ENCODE measurements around the gene XPNPEP1.

Gene XPNPEP1

DNA sequence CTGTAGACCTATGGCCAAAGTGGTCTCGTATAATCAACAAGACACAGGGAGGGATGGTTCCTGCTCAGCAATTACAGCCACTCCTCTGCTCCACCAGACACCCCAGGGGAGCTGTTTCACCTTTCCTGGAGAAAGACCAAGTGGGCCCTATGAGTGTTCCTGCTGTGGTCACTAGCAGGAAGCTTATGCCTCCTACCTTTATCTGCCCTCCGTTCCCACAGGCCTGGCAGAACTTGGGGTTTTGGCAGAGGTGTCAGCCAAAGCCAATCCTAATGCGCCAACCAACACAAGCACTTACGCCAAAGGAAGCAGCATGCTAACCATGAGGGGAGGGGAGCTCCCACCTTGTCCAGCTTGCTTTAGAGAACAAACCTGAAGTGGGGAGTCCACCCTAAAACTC, 31.2 kb downstream of the XPNPEP1 start:
- DNase-seq: no peak

DNA sequence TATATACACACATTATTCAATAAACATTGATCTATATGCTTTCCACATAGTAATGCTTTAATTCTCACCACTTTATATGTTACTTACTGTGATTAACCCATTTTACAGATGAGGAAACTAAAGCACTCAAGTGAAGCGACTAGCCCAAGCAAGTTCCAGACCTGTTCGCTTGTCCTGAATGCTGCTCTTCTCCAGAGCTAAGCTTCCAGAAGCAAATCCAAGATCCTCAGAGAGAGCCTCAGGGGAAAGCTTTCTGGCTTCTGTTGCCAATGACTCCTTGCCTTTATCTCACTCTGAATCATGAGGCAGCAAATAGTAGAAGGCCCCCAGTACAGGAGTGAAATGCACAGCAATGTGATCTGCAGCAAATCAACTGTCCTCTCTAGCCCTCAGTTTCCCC, 32.2 kb downstream of the XPNPEP1 start:
- DNase-seq: no peak

DNA sequence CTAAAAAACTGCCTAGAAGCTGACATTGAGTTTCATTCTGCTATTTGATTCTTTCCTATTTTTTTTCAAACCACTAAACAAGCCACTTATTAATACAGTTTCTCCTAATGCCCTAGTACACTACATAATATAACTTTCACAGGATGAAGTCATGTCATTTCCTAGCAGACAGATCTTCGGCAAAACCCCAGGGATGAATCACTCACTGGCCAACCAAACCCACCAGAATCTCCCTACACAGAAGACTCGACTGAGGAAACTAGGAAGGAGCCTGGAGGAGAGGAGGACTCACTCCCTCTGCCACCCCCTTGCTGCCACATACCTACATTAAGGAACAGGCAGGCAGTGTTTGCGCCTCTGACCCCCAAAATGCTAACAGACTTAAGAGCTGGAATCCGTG, 33.4 kb downstream of the XPNPEP1 start:
- DNase-seq: no peak

- DNase-seq: no peak
These were observed 35.5 kb downstream of the XPNPEP1 start for GRCh38 chr10:109887776-109888175.

DNA sequence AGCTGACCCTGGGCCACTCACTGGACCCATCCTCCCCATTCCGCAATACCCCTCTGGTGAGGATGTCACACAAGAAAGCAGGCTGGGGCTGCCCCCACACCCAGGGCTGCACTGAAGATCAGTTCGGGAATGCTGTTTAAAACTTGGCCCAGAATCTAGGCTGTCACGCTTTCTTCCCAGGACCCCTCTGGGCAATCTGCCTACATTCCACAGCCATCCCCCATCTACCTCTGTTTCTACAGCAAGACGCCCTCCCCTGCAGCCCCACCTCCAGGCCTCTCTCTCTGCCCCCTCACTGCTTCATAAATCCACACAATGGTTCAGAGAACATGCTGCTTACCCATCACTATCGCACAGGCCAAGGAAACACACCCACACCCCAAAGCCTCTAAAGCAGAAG, 36.1 kb downstream of the XPNPEP1 start:
- DNase-seq: no peak

DNA sequence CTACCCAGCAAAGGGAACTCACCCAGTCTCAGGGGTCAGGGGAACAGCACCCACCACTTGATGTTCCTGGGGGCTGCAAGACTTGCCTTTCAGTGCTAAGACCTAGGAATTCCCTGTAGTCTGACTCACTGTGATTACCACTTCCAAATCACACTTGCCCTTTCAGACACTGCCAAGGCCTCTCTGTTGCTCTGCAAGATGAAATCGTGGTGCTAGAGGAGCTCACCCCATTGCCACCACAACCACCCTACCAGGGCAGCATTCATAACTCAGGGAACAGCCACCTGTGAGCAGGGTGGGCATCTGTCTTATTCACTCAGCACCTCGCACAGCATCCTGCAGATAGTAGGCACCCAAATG, 36.5 kb downstream of the XPNPEP1 start:
- DNase-seq: no peak

GRCh38 chr10:109886037-109886780, 37.1 kb downstream of the XPNPEP1 start:
- peak; percentile 44 for DNase-seq

DNA sequence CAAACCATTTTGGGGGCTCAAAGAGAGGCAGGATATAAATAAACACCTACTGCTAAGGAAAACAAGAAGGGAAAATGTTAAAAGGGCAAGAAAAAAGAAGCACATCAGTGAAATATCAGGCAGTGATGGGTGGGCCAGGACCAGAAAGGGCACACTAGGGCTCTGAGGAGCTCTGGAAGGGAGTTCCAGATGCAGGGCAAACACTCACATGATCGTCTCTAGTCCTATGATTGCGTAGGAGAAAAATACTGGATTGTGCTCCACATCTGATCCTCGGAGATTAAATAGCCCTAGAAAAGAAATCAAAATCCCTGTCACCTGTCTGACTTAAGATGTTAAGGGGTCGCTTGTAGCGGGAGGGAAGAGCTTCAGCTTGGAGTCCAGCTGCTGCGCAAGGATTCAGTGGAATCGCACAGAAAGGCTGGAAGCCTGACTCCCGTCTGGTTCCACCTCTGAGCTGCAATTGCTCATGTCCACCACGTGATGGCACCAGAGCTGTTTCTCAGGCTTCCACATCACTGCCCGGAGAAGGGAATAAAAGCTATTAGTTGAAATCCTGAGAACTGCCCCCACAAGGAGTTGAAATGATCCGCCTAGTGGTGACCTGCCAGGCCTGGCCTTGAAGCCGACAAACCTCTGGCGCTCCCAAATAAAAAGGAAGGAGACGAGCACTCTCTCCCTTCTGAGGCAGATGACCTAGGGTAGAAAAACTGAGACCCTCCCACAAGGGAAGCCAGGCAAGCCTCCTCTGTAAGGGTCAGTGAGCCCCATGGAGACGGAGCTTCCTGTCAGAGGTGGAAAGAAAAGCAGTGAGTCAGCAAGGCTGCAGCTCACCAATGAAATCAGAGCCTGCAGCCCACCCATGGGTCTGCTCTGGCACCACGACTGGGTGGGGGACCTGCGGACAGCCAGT, 39.2 kb downstream of the XPNPEP1 start:
- DNase-seq: peak; percentile 29

- DNase-seq: no peak
These were observed 40.9 kb downstream of the XPNPEP1 start for GRCh38 chr10:109882251-109883057.

- no peak for DNase-seq
These were observed 41.6 kb downstream of the XPNPEP1 start for GRCh38 chr10:109881769-109882057.

DNA sequence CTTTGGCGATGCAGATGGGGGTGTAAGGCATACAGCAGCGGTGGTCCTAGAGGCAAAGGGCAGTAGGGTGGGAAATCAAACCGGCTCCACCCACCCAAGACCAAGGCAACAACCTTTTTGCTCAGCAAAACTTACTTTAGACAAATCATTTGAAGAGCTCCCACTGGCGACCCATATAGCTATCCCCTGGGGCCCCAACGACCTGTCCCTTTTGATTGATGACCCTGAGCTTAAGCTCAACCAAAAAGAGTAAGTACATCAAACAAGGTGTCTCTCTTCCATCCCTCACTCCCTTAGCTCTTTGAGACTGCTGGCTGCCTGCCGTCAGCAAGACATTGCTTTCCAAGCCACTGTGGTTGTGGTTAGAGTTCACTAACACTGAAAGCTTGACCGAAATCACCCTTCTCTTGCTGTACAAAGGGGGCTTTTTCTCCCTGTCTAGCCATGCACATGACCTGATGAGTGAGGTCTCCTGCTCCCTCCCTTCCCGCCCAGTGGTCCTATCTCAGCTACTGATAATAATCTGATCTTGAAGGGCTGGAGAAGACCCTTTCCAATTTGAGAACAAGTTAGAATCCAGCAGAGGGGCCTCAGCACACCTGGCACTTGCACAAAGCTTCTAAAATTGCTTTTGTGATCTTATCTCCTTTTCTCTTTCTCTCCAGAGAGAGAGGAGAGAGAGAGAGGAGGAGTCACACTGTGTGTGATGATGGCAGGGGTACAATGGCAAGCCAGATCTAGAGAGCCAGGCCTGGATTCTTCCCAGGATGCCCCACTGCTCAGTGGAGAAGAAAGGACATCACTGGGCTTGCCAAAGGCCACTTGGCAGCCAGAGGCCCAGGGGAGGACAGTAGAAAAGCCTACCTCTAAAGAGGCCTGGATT, 42.2 kb downstream of the XPNPEP1 start:
- no peak for DNase-seq

GRCh38 chr10:109877546-109877945, 45.8 kb downstream of the XPNPEP1 start:
- DNase-seq: no peak

DNA sequence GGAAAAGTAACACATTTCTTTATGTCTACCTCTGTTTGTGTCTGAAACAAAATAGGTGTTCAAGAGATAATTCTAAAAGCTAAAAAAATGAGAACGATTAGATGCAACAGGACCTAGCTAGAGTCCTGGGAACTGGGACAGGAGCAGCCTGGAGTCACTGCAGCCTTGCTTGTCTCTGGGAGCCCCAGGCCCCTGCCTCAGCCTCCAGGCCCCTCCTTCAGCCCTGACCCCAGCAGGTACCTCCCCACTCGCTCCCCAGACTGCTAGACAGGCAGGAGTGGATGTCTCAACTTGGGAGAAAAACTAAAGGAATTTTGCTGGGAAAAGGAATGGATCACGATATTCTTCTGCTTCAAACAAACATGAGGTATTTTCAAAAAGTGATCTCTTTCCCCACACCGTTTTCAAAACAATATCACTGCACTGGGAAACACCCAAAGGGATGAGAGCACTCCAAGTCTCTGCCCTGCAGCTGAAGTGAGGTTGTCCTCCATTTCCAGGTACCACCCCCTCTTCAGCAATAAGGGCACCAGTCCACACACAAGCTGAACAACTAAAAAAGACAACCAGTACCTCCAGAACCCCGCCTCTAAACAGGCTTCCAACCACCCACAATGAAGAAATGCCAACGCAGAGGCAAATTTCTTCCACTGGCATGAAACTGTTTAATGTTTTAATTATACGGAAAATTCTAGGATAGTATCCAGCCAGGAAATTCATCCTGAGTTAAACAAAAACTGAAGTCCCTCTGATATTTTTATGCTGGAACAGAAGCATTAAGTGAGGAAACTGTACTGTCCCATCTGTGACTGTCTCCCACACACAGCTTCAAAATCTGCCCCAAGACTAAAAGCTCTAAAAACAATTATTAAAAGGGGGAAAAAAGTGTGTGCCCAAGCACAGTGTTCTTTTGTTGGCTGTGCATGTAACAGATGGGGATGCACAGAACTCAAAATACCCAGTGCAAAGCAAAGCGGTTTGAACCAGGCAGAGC, 47.2 kb downstream of the XPNPEP1 start:
- DNase-seq: no peak

- no peak for DNase-seq
These were observed 48.2 kb downstream of the XPNPEP1 start for GRCh38 chr10:109875151-109875568.

DNA sequence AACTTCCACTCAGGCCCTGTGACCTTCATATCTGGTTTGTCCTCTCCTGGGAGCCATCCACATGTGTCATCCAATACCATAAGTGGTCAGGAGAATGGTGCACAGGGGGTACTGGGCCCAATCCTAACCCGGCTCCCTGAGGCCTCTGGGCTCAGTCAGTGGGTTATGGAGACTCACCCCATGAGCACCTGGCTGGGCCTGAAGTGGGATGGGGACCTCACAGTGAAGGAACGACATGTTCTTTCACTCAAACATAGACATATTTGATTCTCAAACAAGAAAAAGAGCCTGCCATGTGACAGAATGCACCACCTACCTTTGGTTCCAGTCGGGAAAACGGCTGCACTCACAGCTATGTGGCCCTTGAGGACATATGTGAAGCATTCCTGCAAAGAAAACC, 51.8 kb downstream of the XPNPEP1 start:
- no peak for DNase-seq

GRCh38 chr10:109866995-109867635, 56.2 kb downstream of the XPNPEP1 start:
- no peak for DNase-seq

DNA sequence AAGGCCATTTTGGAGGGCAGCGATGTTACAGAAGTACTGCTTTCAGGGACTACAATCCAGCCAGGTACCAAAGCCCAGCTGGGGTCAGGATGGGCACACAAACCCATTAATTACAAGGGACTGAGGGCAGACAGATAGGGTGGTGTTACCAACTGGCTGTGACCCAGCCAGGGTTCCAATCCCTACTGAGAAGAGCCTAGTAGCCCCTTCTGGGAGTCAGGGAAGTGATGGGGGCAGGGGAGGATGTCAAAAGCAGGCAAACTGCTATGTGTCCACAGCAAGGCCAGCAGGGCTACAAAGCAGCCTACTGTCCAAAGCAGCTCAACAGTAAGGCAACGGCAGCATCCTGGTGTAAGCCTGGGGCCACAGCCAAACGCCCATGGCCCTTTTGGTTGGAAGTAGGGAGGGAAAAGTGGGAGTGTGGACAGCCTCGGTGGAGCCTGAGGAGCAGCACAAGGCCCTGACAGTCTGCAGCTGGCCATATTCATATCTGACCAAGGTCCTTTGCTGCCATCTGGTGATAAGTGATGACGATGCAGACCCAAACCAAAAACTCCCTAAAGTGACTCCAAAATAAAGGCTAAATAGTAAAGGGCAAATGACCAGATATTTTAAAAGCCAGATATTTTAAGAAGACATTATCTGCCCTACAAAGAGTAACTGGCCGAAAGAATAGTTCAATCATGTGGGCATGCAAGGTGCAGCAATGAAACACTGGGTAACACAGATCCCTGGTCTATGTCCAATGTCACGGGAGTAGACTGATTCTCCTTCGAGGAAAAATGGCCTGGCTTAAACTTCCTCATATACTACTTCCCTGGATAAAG, 56.9 kb downstream of the XPNPEP1 start:
- DNase-seq: no peak

DNA sequence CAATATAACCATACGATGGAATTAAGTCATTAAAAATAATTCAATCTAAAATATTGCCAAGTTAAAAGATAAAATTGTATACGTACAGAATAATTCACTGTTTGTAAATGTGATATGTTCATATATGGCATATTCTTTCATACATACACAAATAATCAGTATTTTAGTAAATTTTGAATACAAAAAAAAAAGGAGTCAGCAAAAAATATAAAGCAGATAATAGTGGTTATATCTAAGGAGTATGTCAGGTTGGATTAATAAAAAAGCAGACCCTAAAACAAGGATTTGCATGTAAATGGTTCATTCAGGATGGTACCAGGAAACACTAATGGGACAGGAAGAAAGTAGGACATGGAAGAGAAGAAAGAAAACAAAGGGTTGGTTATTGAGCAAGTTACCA, 59.5 kb downstream of the XPNPEP1 start:
- DNase-seq: no peak

DNA sequence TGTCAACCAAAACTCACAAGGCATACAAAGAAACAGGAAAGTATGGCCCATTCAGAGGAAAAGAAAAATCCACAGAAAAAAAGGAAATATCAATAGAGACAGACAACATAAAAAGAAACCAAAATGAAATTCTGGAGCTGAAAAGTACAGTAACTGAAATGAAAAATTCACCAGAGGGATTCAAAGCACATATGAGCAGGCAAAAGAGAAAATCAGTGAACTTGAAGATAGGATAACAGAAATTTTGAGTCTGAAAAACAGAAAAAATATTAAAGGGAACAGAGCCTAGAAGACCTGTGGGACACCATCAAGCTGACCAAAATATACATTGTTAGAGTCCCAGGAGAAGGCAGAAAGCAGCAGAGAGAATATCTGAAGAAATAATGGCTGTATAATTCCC, 60.6 kb downstream of the XPNPEP1 start:
- DNase-seq: no peak

DNA sequence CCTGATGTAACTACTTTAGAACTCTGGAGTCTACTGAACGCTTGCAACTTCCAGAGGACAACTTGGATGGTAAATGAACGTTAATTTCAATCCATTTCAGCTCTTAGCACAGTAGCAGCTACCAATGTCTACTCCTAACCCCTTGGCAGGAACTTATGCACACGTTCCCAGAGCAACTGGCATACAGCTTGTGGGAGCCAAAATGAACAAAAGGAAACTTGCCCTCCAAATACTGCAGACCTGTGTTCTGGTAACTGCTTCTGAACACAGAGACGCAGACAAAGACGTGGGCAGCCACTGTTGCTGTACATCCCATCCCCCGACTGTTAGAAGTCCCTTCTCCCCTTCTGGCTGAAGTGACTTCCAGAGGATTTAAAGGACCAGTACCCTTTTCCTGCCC, 61.3 kb downstream of the XPNPEP1 start:
- no peak for DNase-seq
